CD4-positive, alpha-beta T cell (primary cell): Measurements from ENCODE around the gene SLC5A11. TPM values are rescaled to one million over a fixed set of nuclear protein-coding genes. Genes with fewer than 3 reads are reported as not detected.

Experiments
- ATAC-seq: fragments of 200-7000 bp; cut with Tn5 transposase; one replicate; pipeline ENCODE4 v1.10.0; 2022; ENCODE audit warnings: mild to moderate bottlenecking; ENCODE audit not compliant: poor library complexity
- CTCF ChIA-PET: fragments of 350-600 bp; sonication (Branson Sonifier 250); formaldehyde crosslinking; loops from one replicate; lab custom pipeline; 2021; ENCODE audit warnings: antibody characterized with exemption, inconsistent platforms; lab: Charles Lee
- POLR2A ChIA-PET: fragments of 350-600 bp; sonication (Branson Sonifier 250); formaldehyde crosslinking; loops from one replicate; lab custom pipeline; 2021; ENCODE audit warnings: antibody characterized with exemption, inconsistent platforms; lab: Charles Lee
- DNase-seq, 14 experiments: peaks; one replicate each; pipeline ENCODE4 v3.0.0-alpha.2; 2013 to 2020; ENCODE audit warnings: mixed read lengths in 2 of 14
- H3K27ac ChIP-seq, 2 donors: one replicate each; pipeline versions ENCODE4 v1.5.1 to v1.7.0; 2013; ENCODE audit warnings: low read length in 2 of 2, low read depth in 1 of 2, mild to moderate bottlenecking in 1 of 2
- H3K27me3 ChIP-seq, 2 experiments: 1 replicate in 1 of 2; 2 replicates in 1 of 2; pipeline versions ENCODE4 v1.6.1 to v1.7.0; 2013; ENCODE audit warnings: low read length in 2 of 2, control low read depth in 1 of 2, mild to moderate bottlenecking in 1 of 2, moderate library complexity in 1 of 2; ENCODE audit not compliant: insufficient read depth in 2 of 2, control insufficient read depth in 1 of 2
- H3K36me3 ChIP-seq: one replicate; pipeline ENCODE4 v1.6.1; 2013; ENCODE audit warnings: low read length, control low read depth; ENCODE audit not compliant: insufficient read depth
- H3K4me1 ChIP-seq: one replicate; pipeline ENCODE4 v1.6.1; 2013; ENCODE audit warnings: low read length, control low read depth; ENCODE audit not compliant: insufficient read depth
- H3K4me3 ChIP-seq: one replicate; pipeline ENCODE4 v1.5.1; 2013; ENCODE audit warnings: mild to moderate bottlenecking, low read length, moderate library complexity
- H3K9me3 ChIP-seq, 2 experiments: 1 replicate in 1 of 2; 2 replicates in 1 of 2; pipeline versions ENCODE4 v1.6.1 to v1.7.0; 2013; ENCODE audit warnings: low read length in 2 of 2, mild to moderate bottlenecking in 2 of 2, control low read depth in 1 of 2, moderate library complexity in 1 of 2; ENCODE audit not compliant: control insufficient read depth in 1 of 2, insufficient read depth in 1 of 2
- H3K27ac Mint-ChIP-seq: one replicate; pipeline ENCODE4 v1.8.0; 2020; ENCODE audit warnings: mixed read lengths
- H3K27me3 Mint-ChIP-seq: one replicate; pipeline ENCODE4 v1.8.0; 2021; ENCODE audit warnings: mixed read lengths
- H3K36me3 Mint-ChIP-seq: one replicate; pipeline ENCODE4 v1.8.0; 2021; ENCODE audit warnings: low read depth, mixed read lengths
- H3K4me1 Mint-ChIP-seq: one replicate; pipeline ENCODE4 v1.8.0; 2021; ENCODE audit warnings: low read depth, mixed read lengths
- H3K4me3 Mint-ChIP-seq: one replicate; pipeline ENCODE4 v1.8.0; 2020; ENCODE audit warnings: mild to moderate bottlenecking, mixed read lengths
- H3K9me3 Mint-ChIP-seq: one replicate; pipeline ENCODE4 v1.8.0; 2020; ENCODE audit warnings: mixed read lengths
- CTCF ChIP-seq: fragments of 200-600 bp; IDR thresholded peaks from one replicate; pipeline ENCODE4 v1.8.0; 2022; ENCODE audit warnings: antibody characterized with exemption, mild to moderate bottlenecking
- intact Hi-C, 2 experiments: fragments of 100-400 bp; cut with DNase I in 1 of 2; cut with micrococcal nuclease in 1 of 2; formaldehyde crosslinking; loops; one replicate each; pipeline versions ENCODE4 v1.15.1 to v1.9.0; 2023 to 2025; cut with DNase I, micrococcal nuclease
- total RNA-seq, 174 experiments: library from RNA in 2 of 174; stranded (reverse) in 2 of 174; gene quantifications; one replicate each; pipeline ENCODE4 v1.2.3 and lab custom pipeline; 2021 to 2026

The SLC5A11 gene
- total RNA-seq, 2 experiments from 2014 or later, result 0.11 to 0.44 TPM

GRCh38 chr16:24954137-24954536, 108.4 kb downstream of the SLC5A11 start:
- H3K9me3 Mint-ChIP-seq, result no peaks in the 10 kb centered on the region
- no peaks in the 10 kb centered on the region for H3K9me3 ChIP-seq
- no peak overlapping the region for H3K27ac ChIP-seq
- H3K27me3 Mint-ChIP-seq, result no peaks in the 10 kb centered on the region
- H3K27ac Mint-ChIP-seq, result no peak overlapping the region
- CTCF ChIA-PET, result interaction anchor here (0.6 kb wide), 1 partner anchor 224 kb away, joined by 5 read pairs; no protein-coding TSS in a partner anchor
- intact Hi-C loops, result loop anchor here in 1 of 2 experiments (2.0 to 10.0 kb wide), 2 partner anchors 17 to 151 kb away; no protein-coding TSS in a partner anchor
- POLR2A ChIA-PET, result no interaction called here
- H3K27me3 ChIP-seq, result no peaks in the 10 kb centered on the region
- H3K36me3 ChIP-seq, result peaks cover 93% of the 10 kb centered on the region
- no peaks in the 10 kb centered on the region for H3K4me1 ChIP-seq
- H3K4me3 Mint-ChIP-seq, result no peak overlapping the region
- DNase-seq, result no peak
- ATAC-seq, result no peak
- TF ChIP-seq CTCF, result no peak
- peaks cover 98% of the 10 kb centered on the region for H3K36me3 Mint-ChIP-seq
- H3K4me1 Mint-ChIP-seq, result no peaks in the 10 kb centered on the region
- H3K4me3 ChIP-seq, result no peak overlapping the region

GRCh38 chr16:24955975-24956731, 110.4 kb downstream of the SLC5A11 start:
- no peak overlapping the region for H3K27ac Mint-ChIP-seq
- Histone ChIP-seq H3K9me3 (no peaks in the 10 kb centered on the region), H3K27ac (no peak overlapping the region), H3K4me3 (no peak overlapping the region), H3K27me3 (no peaks in the 10 kb centered on the region), H3K36me3 (peaks cover 77% of the 10 kb centered on the region), H3K4me1 (no peaks in the 10 kb centered on the region)
- no peak overlapping the region for H3K4me3 Mint-ChIP-seq
- H3K27me3 Mint-ChIP-seq, result no peaks in the 10 kb centered on the region
- DNase-seq (no peak), ATAC-seq (no peak)
- ChIA-PET POLR2A (no interaction called here), CTCF (no interaction called here)
- H3K9me3 Mint-ChIP-seq, result no peaks in the 10 kb centered on the region
- intact Hi-C loops, result loop anchor here in 1 of 2 experiments (2.0 to 10.0 kb wide), 2 partner anchors 15 to 149 kb away; no protein-coding TSS in a partner anchor
- no peaks in the 10 kb centered on the region for H3K4me1 Mint-ChIP-seq
- no peak for TF ChIP-seq CTCF
- peaks cover 96% of the 10 kb centered on the region for H3K36me3 Mint-ChIP-seq

- Mint-ChIP-seq H3K27me3 (no peaks in the 10 kb centered on the region), H3K4me3 (no peak overlapping the region), H3K9me3 (peaks cover 3% of the 10 kb centered on the region), H3K4me1 (no peaks in the 10 kb centered on the region), H3K27ac (no peak overlapping the region), H3K36me3 (peaks cover 95% of the 10 kb centered on the region)
- Histone ChIP-seq H3K36me3 (peaks cover 72% of the 10 kb centered on the region), H3K27ac (no peak overlapping the region), H3K4me1 (no peaks in the 10 kb centered on the region), H3K9me3 (peaks cover 0 to 4% of the 10 kb centered on the region in 2 experiments), H3K4me3 (no peak overlapping the region), H3K27me3 (no peaks in the 10 kb centered on the region)
- intact Hi-C loops, result loop anchor here in 1 of 2 experiments (10.0 kb wide), 1 partner anchor 147 kb away; no protein-coding TSS in a partner anchor
- no peak for TF ChIP-seq CTCF
- ChIA-PET POLR2A (no interaction called here), CTCF (no interaction called here)
- ATAC-seq (no peak), DNase-seq (no peak)
Measured at GRCh38 chr16:24957887-24958286, 112.1 kb downstream of the SLC5A11 start.

Other genes with a start within 250 kb of the SLC5A11 start
- 10 to 100 TPM; 70.4 to 74.6 TPM for gene TNRC6A, start 116.3 kb upstream of the SLC5A11 start, total RNA-seq
- gene ARHGAP17, start 169.4 kb downstream of the SLC5A11 start, total RNA-seq, result 10 to 100 TPM; 42.5 to 43.4 TPM